GM23248 (cell line): ENCODE measurements around the gene ANKH. TPM values are rescaled to one million over a fixed set of nuclear protein-coding genes. Genes with fewer than 3 reads are reported as not detected.

Experiments used
- DNase-seq: peaks from one replicate; pipeline ENCODE4 v3.0.0-alpha.2; 2015
- H2AFZ ChIP-seq: fragments of 200-600 bp; sonication (generic); 2 replicates; pipeline ENCODE4 v1.6.1; 2016; ENCODE audit warnings: antibody characterized with exemption
- H3F3A ChIP-seq: fragments of 200-600 bp; sonication (generic); 2 replicates; pipeline ENCODE4 v1.6.1; 2016; ENCODE audit warnings: mild to moderate bottlenecking, antibody characterized with exemption, mixed run types; ENCODE audit not compliant: insufficient read depth
- H3K27ac ChIP-seq: fragments of 200-600 bp; sonication (generic); 2 replicates; pipeline ENCODE4 v1.5.1; 2016; ENCODE audit warnings: mild to moderate bottlenecking
- H3K27me3 ChIP-seq: fragments of 200-600 bp; sonication (generic); replicated peaks from 2 replicates; pipeline ENCODE4 v1.6.1; 2016; ENCODE audit warnings: mild to moderate bottlenecking; ENCODE audit not compliant: insufficient read depth
- H3K36me3 ChIP-seq: fragments of 200-600 bp; sonication (generic); 2 replicates; pipeline ENCODE4 v1.6.1; 2016; ENCODE audit warnings: low read depth, mild to moderate bottlenecking
- H3K4me1 ChIP-seq: fragments of 200-600 bp; sonication (generic); 2 replicates; pipeline ENCODE4 v1.6.1; 2016; ENCODE audit warnings: mild to moderate bottlenecking; ENCODE audit not compliant: insufficient read depth
- H3K4me2 ChIP-seq: fragments of 200-600 bp; sonication (generic); one replicate; pipeline ENCODE4 v1.6.1; 2016; ENCODE audit warnings: mild to moderate bottlenecking; ENCODE audit not compliant: unreplicated experiment
- H3K4me3 ChIP-seq: fragments of 200-600 bp; sonication (generic); 2 replicates; pipeline ENCODE4 v1.5.1; 2016; ENCODE audit warnings: mild to moderate bottlenecking
- H3K79me2 ChIP-seq: fragments of 200-600 bp; sonication (generic); 2 replicates; pipeline ENCODE4 v1.6.1; 2016; ENCODE audit warnings: mild to moderate bottlenecking; ENCODE audit not compliant: insufficient read depth
- H3K9ac ChIP-seq: fragments of 200-600 bp; sonication (generic); 2 replicates; pipeline ENCODE4 v1.6.1; 2016; ENCODE audit warnings: mild to moderate bottlenecking
- H3K9me2 ChIP-seq: fragments of 200-600 bp; sonication (generic); 2 replicates; pipeline ENCODE4 v1.6.1; 2016; ENCODE audit warnings: mixed run types, mild to moderate bottlenecking, moderate library complexity; ENCODE audit not compliant: insufficient read depth
- H3K9me3 ChIP-seq: fragments of 200-600 bp; sonication (generic); one replicate; pipeline ENCODE4 v1.6.1; 2017; ENCODE audit warnings: low read depth
- H4K20me1 ChIP-seq: fragments of 200-600 bp; sonication (generic); 2 replicates; pipeline ENCODE4 v1.6.0; 2016; ENCODE audit not compliant: insufficient read depth
- EZH2 ChIP-seq: fragments of 200-600 bp; sonication (generic); IDR thresholded peaks from 2 replicates; pipeline ENCODE4 v1.6.1; 2018; ENCODE audit warnings: antibody characterized with exemption, mild to moderate bottlenecking; ENCODE audit not compliant: insufficient read depth, poor library complexity, severe bottlenecking
- EZH2phosphoT487 ChIP-seq: fragments of 200-600 bp; sonication (generic); IDR thresholded peaks from 2 replicates; pipeline ENCODE4 v1.6.1; 2018; ENCODE audit warnings: antibody characterized with exemption, moderate library complexity, mild to moderate bottlenecking, low read depth; ENCODE audit not compliant: insufficient read depth
- WGBS, 2 experiments: methylation state at CpG; one replicate each; pipeline ENCODE4 v1.1.6; 2015 to 2017; ENCODE audit warnings: low lambda C conversion rate in 2 of 2, low coverage in 1 of 2; ENCODE audit errors: missing lambda C conversion rate in 2 of 2; 5-methylcytosine and 5-hydroxymethylcytosine counted together
- in situ Hi-C: fragments of 300-500 bp; cut with MboI; formaldehyde crosslinking; loops from 2 replicates; pipeline ENCODE4 v1.15.0; 2020
- polyA plus RNA-seq: library from polyadenylated mRNA; unstranded; fragments of >200 nt; fragmentation: Nextera tagmentation; extraction: Ambion mirVana; gene quantifications from 2 replicates; pipeline ENCODE4 v1.2.1, GENCODE V29; 2016
- total RNA-seq: library from RNA; depleted of rRNA; stranded (reverse); fragments of >200 nt; shearing (Covaris generic); gene quantifications from 2 replicates; pipeline ENCODE4 v1.2.3, GENCODE V29; 2014

Gene ANKH
- total and polyA plus RNA-seq, 2 experiments from 2014 or later: 45.9 to 47.6 TPM

DNA sequence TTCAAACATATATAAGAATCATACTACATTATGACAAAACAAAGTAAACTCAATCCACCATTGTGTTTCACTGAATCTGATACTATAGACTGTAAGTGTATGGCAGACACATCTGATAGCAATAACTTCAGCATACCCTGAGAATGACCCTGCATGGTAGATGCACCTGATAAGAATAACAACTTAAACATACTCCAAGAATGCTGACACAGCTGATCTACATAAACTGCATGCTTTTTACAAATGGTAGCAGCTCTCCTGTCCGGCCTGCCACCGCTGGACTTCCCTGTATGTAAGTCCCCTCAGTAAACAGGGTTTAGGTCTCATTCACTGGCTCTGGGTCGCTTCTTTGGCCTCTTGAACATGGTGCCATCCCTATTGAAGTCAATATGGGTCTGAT lies 100.4 kb downstream of the ANKH start:
- H3K79me2 ChIP-seq: peaks cover 31% of the 10 kb centered on the region
- H4K20me1 ChIP-seq: no peaks in the 10 kb centered on the region
- DNase-seq: no peak
- no peak overlapping the region for H3K4me2 ChIP-seq
- H3K9me2 ChIP-seq: no peaks in the 10 kb centered on the region
- H3K4me1 ChIP-seq: no peaks in the 10 kb centered on the region; the same call in 1 of the 2 replicates
- no peak overlapping the region for H2AFZ ChIP-seq
- no peaks in the 10 kb centered on the region for H3K36me3 ChIP-seq
- H3K9ac ChIP-seq: no peak overlapping the region
- H3K27me3 ChIP-seq: no peaks in the 10 kb centered on the region
- H3K4me3 ChIP-seq: no peak overlapping the region
- no peaks in the 10 kb centered on the region for H3F3A ChIP-seq
- in situ Hi-C loops: no loop called here
- TF ChIP-seq EZH2 (no peak), EZH2phosphoT487 (no peak)
- 98% methylated on average over 3 of the region's 3 CpGs for WGBS, 2 experiments
- no peak overlapping the region for H3K27ac ChIP-seq
- no peaks in the 10 kb centered on the region for H3K9me3 ChIP-seq

DNA sequence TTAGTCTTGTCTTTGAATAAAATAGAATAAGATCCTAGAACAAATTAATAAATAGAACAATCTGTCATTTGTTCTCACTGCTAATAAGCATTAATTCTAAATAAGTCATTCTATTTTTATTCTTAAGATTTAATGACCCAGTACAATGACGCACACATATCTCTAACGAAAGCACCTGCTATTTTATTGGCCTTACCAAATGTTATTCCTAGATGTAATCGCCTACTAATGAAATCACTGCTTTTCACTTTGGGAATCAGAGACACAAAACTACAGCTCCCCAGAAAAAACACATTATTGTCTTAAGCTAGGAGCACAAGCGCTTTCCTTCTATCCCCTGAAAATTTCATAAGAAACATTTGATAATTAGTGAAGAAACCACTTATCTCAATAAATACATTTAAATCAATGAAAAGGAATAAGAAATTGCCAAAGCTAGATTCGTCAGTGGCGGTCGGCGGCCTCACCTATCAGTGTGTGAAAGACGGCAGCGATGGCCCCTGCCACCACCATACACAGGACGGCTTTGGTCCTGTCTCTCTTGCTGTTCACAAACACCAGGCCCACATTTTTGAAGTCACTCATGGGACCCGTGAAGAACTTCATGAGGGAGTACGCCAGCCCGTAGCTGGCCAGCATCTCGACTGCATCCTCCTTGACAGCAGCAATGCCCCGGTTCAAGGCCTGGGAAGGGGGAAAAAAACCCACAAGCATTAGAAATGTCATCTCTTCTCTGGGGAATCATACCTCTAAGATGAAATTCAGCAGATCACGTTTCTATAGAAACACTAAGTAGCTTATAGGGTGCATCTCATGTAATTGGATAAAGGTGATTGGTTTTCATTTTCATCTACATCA lies 102.8 kb downstream of the ANKH start:
- H3K4me3 ChIP-seq: no peak overlapping the region
- no peaks in the 10 kb centered on the region for H3K36me3 ChIP-seq
- DNase-seq: no peak
- no peak overlapping the region for H3K27ac ChIP-seq
- no peak overlapping the region for H3K9ac ChIP-seq
- H3K27me3 ChIP-seq: no peaks in the 10 kb centered on the region
- no peaks in the 10 kb centered on the region for H4K20me1 ChIP-seq
- H3F3A ChIP-seq: no peaks in the 10 kb centered on the region
- peaks cover 18% of the 10 kb centered on the region; the same call in 1 of the 2 replicates for H3K79me2 ChIP-seq
- 90 to 92% methylated on average over 17 of the region's 17 CpGs for WGBS, 2 experiments
- H3K4me2 ChIP-seq: no peak overlapping the region
- no peak overlapping the region for H2AFZ ChIP-seq
- no peaks in the 10 kb centered on the region for H3K9me3 ChIP-seq
- H3K4me1 ChIP-seq: no peaks in the 10 kb centered on the region
- in situ Hi-C loops: no loop called here
- TF ChIP-seq EZH2 (no peak), EZH2phosphoT487 (no peak)
- no peaks in the 10 kb centered on the region for H3K9me2 ChIP-seq

DNA sequence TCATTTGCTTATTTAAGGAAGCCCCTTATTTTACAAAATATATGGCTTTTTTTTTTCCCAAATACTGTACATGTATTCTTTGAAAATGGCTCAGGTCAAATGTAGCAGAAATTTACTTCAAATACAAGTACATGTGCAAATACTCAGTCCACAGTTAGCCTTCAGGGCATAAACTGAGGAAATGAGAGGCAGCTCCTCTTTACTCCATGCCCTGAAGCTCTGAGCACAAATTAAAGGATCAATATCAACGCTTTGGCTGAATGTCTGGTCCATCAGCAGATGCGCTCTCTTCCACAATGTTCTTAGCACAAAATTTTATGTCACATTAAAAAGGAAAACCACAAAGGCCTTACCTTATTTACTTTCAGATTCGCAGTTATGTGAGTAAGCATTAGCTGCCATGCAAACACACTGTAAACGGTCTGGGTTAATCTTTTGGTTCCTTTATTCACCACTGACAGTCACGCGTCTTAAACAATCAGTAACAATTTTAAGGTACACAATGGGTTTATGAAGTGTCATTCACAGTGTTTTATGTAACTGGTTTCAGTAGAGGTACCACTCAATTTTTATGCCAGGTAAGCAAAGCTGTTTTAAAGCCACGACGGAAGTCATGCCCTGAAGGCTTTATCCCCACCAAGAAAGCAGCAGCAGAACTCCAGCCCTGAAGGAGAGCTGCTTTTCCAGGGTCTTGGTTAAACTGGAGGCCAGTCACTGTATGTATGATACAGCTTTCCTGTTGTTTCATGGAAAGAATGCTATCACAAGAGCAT lies 103.7 kb downstream of the ANKH start:
- Histone ChIP-seq H3K27ac (no peak overlapping the region), H4K20me1 (no peaks in the 10 kb centered on the region), H3K9me3 (no peaks in the 10 kb centered on the region), H3K9me2 (no peaks in the 10 kb centered on the region), H3K27me3 (no peaks in the 10 kb centered on the region), H3K4me3 (no peak overlapping the region), H3F3A (no peaks in the 10 kb centered on the region), H3K4me2 (no peak overlapping the region), H3K9ac (no peak overlapping the region), H3K4me1 (no peaks in the 10 kb centered on the region), H3K79me2 (peaks cover 18% of the 10 kb centered on the region; the same call in 1 of the 2 replicates), H2AFZ (no peak overlapping the region), H3K36me3 (no peaks in the 10 kb centered on the region)
- TF ChIP-seq EZH2 (no peak), EZH2phosphoT487 (no peak)
- no peak for DNase-seq
- WGBS, 2 experiments: 93 to 96% methylated on average over 8 of the region's 8 CpGs
- in situ Hi-C loops: no loop called here

DNA sequence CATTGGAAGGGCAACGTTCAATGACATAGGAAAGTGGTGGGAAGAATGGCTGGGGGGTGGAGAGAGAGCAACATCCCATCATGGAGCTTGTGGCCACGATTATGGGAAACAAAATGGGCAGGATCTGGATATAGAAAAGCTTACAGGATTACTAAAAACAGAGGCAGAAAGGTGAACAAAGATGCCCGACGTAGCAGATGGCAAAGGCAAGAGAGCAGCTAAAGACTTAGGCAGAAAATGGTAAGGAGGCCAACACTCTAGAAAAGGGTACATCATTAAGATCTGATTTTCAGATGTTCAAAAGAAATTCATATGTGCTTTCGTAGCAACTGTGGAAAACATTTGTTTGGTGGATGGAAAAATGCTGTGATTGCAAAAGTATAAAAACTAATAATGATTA lies 104.5 kb downstream of the ANKH start:
- peaks cover 18% of the 10 kb centered on the region; the same call in 1 of the 2 replicates for H3K79me2 ChIP-seq
- DNase-seq: no peak
- H3K9me3 ChIP-seq: no peaks in the 10 kb centered on the region
- H3K4me2 ChIP-seq: no peak overlapping the region
- no peaks in the 10 kb centered on the region for H4K20me1 ChIP-seq
- H2AFZ ChIP-seq: no peak overlapping the region
- no peak for TF ChIP-seq EZH2phosphoT487
- TF ChIP-seq EZH2: no peak
- no peaks in the 10 kb centered on the region for H3K9me2 ChIP-seq
- H3K27me3 ChIP-seq: no peaks in the 10 kb centered on the region
- H3K4me1 ChIP-seq: no peaks in the 10 kb centered on the region
- no peaks in the 10 kb centered on the region for H3K36me3 ChIP-seq
- H3K27ac ChIP-seq: no peak overlapping the region
- no peak overlapping the region for H3K4me3 ChIP-seq
- 75 to 77% methylated on average over 5 of the region's 5 CpGs for WGBS, 2 experiments
- no peaks in the 10 kb centered on the region for H3F3A ChIP-seq
- in situ Hi-C loops: no loop called here
- H3K9ac ChIP-seq: no peak overlapping the region
